ENCODE measurements around the gene CLK2. TPM values are rescaled to one million over a fixed set of nuclear protein-coding genes. Genes with fewer than 3 reads are reported as not detected.
A peak's percentile ranks its signal among the peaks of the same experiment; 100 is the strongest.

Gene CLK2
- total and polyA plus RNA-seq, 9 of the 15 experiments (the other 6 are each of a cell fraction or from before 2014, with no cell fraction given), result 13.5 to 81.4 (median 39.6) TPM

GRCh38 chr1:155308493-155309422 lies 35.5 kb upstream of the CLK2 start, which contains the start of gene FDPS (continued):
- peak; percentile 87 to 88; a peak in 3 of 4 replicates for TF ChIP-seq SIX5 (IDR thresholded peaks at IDR 0.05; ENCODE audit: borderline replicate concordance in 1 of 2, insufficient read depth in 1 of 2, low read depth in 1 of 2, low read length in 2 of 2)
- no peak for TF ChIP-seq THRAP3 (IDR thresholded peaks at IDR 0.05; ENCODE audit: borderline replicate concordance)
- no peak for TF ChIP-seq ZNF347 (CRISPR knock-in tag; IDR thresholded peaks at IDR 0.05; ENCODE audit: low read depth)
- TF ChIP-seq ETS2 (tag; IDR thresholded peaks at IDR 0.05; ENCODE audit: borderline replicate concordance, poor library complexity, severe bottlenecking), result no peak
- TF ChIP-seq TAL1 (IDR thresholded peaks at IDR 0.05), result no peak
- no peak for TF ChIP-seq RBBP5 (IDR thresholded peaks at IDR 0.05; ENCODE audit: borderline replicate concordance, insufficient read depth, low read length, poor library complexity, severe bottlenecking)
- 0 out of 2 replicates have a peak, but pooled peaks have one; percentile 30 for TF ChIP-seq FOXM1 (IDR thresholded peaks at IDR 0.05; ENCODE audit: low read depth)
- TF ChIP-seq FOXM1 (CRISPR knock-in tag; IDR thresholded peaks at IDR 0.05; ENCODE audit: low read depth), result no peak
- TF ChIP-seq RBM22 (IDR thresholded peaks at IDR 0.05; ENCODE audit: low read depth, low read length, poor library complexity, severe bottlenecking), result no peak
- TF ChIP-seq ZNF512 (tag; IDR thresholded peaks at IDR 0.05), result no peak
- TF ChIP-seq EGR1 (conservative IDR thresholded peaks at IDR 0.05), result peak; percentile 34; the same call in 1 of the 2 replicates
- no peak for TF ChIP-seq ZNF778 (CRISPR knock-in tag; IDR thresholded peaks at IDR 0.05)
- no peak; the same call in 1 of the 2 replicates for TF ChIP-seq ZNF766 (CRISPR knock-in tag; conservative IDR thresholded peaks at IDR 0.05)
- peak; percentile 78 for TF ChIP-seq TBP (optimal IDR thresholded peaks at IDR 0.05; ENCODE audit: low read depth, low read length)
- no peak for TF ChIP-seq TAF15 (IDR thresholded peaks at IDR 0.05; ENCODE audit: low read depth, low read length)
- TF ChIP-seq ATF6 (CRISPR knock-in tag; IDR thresholded peaks at IDR 0.05), result no peak
- TF ChIP-seq SOX6 (IDR thresholded peaks at IDR 0.05), result peak; percentile 71
- TF ChIP-seq HBP1 (CRISPR knock-in tag; IDR thresholded peaks at IDR 0.05), result 0 out of 2 replicates have a peak, but pooled peaks have one; percentile 9
- no peak for TF ChIP-seq ETV6 (IDR thresholded peaks at IDR 0.05; ENCODE audit: borderline replicate concordance in 1 of 2, low read depth in 2 of 2, low read length in 1 of 2)
- TF ChIP-seq ETV6 (CRISPR knock-in tag; IDR thresholded peaks at IDR 0.05; ENCODE audit: borderline replicate concordance), result no peak
- TF ChIP-seq TAF1 (IDR thresholded peaks at IDR 0.05; ENCODE audit: control insufficient read depth, extremely low read depth, insufficient read depth, low read length, severe bottlenecking), result peak; percentile 87
- 0 out of 2 replicates have a peak, but pooled peaks have one; percentile 49 for TF ChIP-seq E2F3 (CRISPR knock-in tag; IDR thresholded peaks at IDR 0.05)
